CD4-positive, alpha-beta T cell (primary cell): ENCODE results near the gene MIS18A. TPM values are rescaled to one million over a fixed set of nuclear protein-coding genes. Genes with fewer than 3 reads are reported as not detected.

Experiments used
- ATAC-seq: fragments of 200-7000 bp; cut with Tn5 transposase; one replicate; pipeline ENCODE4 v1.10.0; 2022; ENCODE audit warnings: mild to moderate bottlenecking; ENCODE audit not compliant: poor library complexity
- CTCF ChIA-PET: fragments of 350-600 bp; sonication (Branson Sonifier 250); formaldehyde crosslinking; loops from one replicate; lab custom pipeline; 2021; ENCODE audit warnings: antibody characterized with exemption, inconsistent platforms; lab: Charles Lee
- POLR2A ChIA-PET: fragments of 350-600 bp; sonication (Branson Sonifier 250); formaldehyde crosslinking; loops from one replicate; lab custom pipeline; 2021; ENCODE audit warnings: antibody characterized with exemption, inconsistent platforms; lab: Charles Lee
- DNase-seq, 14 experiments: peaks; one replicate each; pipeline ENCODE4 v3.0.0-alpha.2; 2013 to 2020; ENCODE audit warnings: mixed read lengths in 2 of 14
- H3K27ac ChIP-seq, 2 donors: one replicate each; pipeline versions ENCODE4 v1.5.1 to v1.7.0; 2013; ENCODE audit warnings: low read length in 2 of 2, low read depth in 1 of 2, mild to moderate bottlenecking in 1 of 2
- H3K27me3 ChIP-seq, 2 experiments: 1 replicate in 1 of 2; 2 replicates in 1 of 2; pipeline versions ENCODE4 v1.6.1 to v1.7.0; 2013; ENCODE audit warnings: low read length in 2 of 2, control low read depth in 1 of 2, mild to moderate bottlenecking in 1 of 2, moderate library complexity in 1 of 2; ENCODE audit not compliant: insufficient read depth in 2 of 2, control insufficient read depth in 1 of 2
- H3K36me3 ChIP-seq: one replicate; pipeline ENCODE4 v1.6.1; 2013; ENCODE audit warnings: low read length, control low read depth; ENCODE audit not compliant: insufficient read depth
- H3K4me1 ChIP-seq: one replicate; pipeline ENCODE4 v1.6.1; 2013; ENCODE audit warnings: low read length, control low read depth; ENCODE audit not compliant: insufficient read depth
- H3K4me3 ChIP-seq: one replicate; pipeline ENCODE4 v1.5.1; 2013; ENCODE audit warnings: mild to moderate bottlenecking, low read length, moderate library complexity
- H3K9me3 ChIP-seq, 2 experiments: 1 replicate in 1 of 2; 2 replicates in 1 of 2; pipeline versions ENCODE4 v1.6.1 to v1.7.0; 2013; ENCODE audit warnings: low read length in 2 of 2, mild to moderate bottlenecking in 2 of 2, control low read depth in 1 of 2, moderate library complexity in 1 of 2; ENCODE audit not compliant: control insufficient read depth in 1 of 2, insufficient read depth in 1 of 2
- H3K27ac Mint-ChIP-seq: one replicate; pipeline ENCODE4 v1.8.0; 2020; ENCODE audit warnings: mixed read lengths
- H3K27me3 Mint-ChIP-seq: one replicate; pipeline ENCODE4 v1.8.0; 2021; ENCODE audit warnings: mixed read lengths
- H3K36me3 Mint-ChIP-seq: one replicate; pipeline ENCODE4 v1.8.0; 2021; ENCODE audit warnings: low read depth, mixed read lengths
- H3K4me1 Mint-ChIP-seq: one replicate; pipeline ENCODE4 v1.8.0; 2021; ENCODE audit warnings: low read depth, mixed read lengths
- H3K4me3 Mint-ChIP-seq: one replicate; pipeline ENCODE4 v1.8.0; 2020; ENCODE audit warnings: mild to moderate bottlenecking, mixed read lengths
- H3K9me3 Mint-ChIP-seq: one replicate; pipeline ENCODE4 v1.8.0; 2020; ENCODE audit warnings: mixed read lengths
- intact Hi-C, 2 experiments: fragments of 100-400 bp; cut with DNase I in 1 of 2; cut with micrococcal nuclease in 1 of 2; formaldehyde crosslinking; loops; one replicate each; pipeline versions ENCODE4 v1.15.1 to v1.9.0; 2023 to 2025; cut with DNase I, micrococcal nuclease
- total RNA-seq, 174 experiments: library from RNA in 2 of 174; stranded (reverse) in 2 of 174; gene quantifications; one replicate each; pipeline ENCODE4 v1.2.3 and lab custom pipeline; 2021 to 2026
- TF ChIP-seq, protein P1 (sequence below): fragments of 200-600 bp; IDR thresholded peaks from one replicate; pipeline ENCODE4 v1.8.0; 2022; ENCODE audit warnings: antibody characterized with exemption, mild to moderate bottlenecking

The MIS18A gene
- total RNA-seq, 2 experiments from 2014 or later = 2.7 to 3.0 TPM

DNA sequence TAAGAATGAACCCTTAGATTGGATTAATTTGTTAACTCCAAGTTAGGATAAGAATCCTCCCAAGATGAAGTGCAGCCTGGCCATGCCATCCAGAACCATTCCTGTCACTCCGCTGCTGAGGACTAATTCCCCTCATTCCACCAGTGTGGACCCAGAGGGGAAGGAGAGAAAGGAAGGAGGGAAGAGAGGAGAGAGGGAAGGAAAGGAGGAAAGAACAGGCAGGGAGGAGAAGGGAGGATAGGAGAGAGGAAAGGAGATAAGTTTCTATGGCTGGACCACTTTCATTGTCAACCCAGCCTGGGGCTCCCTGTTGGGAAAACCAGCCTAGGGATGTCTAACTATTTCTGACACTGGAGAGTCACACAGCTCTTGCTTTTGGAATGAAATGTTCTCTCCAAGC lies 24.5 kb upstream of the MIS18A start:
- CTCF ChIA-PET = no interaction called here

DNA sequence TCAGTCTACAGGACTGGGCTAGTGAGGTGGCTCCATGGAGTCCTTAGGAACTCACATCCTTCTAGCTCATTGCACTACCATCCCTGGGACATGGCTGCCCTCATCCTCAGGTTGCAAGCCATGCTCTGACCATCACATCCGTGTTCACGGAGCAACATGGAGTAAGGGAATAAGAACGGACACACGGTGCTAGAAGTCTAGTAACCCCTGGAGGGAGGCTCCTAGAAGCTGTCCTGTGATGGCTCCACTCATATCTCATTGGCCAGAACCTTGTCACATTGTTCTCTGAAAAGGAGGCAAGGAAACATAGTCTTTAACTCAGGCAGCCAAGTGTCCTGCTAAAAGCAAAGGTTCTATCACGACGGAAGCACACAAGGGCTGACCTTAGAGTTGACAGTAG lies 23.7 kb upstream of the MIS18A start:
- Histone ChIP-seq H3K27ac (no peak overlapping the region), H3K27me3 (no peaks in the 10 kb centered on the region), H3K36me3 (no peaks in the 10 kb centered on the region), H3K9me3 (no peaks in the 10 kb centered on the region), H3K4me1 (no peaks in the 10 kb centered on the region), H3K4me3 (no peak overlapping the region)
- TF ChIP-seq, protein P1, sequence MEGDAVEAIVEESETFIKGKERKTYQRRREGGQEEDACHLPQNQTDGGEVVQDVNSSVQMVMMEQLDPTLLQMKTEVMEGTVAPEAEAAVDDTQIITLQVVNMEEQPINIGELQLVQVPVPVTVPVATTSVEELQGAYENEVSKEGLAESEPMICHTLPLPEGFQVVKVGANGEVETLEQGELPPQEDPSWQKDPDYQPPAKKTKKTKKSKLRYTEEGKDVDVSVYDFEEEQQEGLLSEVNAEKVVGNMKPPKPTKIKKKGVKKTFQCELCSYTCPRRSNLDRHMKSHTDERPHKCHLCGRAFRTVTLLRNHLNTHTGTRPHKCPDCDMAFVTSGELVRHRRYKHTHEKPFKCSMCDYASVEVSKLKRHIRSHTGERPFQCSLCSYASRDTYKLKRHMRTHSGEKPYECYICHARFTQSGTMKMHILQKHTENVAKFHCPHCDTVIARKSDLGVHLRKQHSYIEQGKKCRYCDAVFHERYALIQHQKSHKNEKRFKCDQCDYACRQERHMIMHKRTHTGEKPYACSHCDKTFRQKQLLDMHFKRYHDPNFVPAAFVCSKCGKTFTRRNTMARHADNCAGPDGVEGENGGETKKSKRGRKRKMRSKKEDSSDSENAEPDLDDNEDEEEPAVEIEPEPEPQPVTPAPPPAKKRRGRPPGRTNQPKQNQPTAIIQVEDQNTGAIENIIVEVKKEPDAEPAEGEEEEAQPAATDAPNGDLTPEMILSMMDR = no peak
- no peak overlapping the region for H3K27ac Mint-ChIP-seq
- intact Hi-C loops = no loop called here
- no peaks in the 10 kb centered on the region for H3K27me3 Mint-ChIP-seq
- ChIA-PET CTCF (no interaction called here), POLR2A (no interaction called here)
- ATAC-seq (no peak), DNase-seq (no peak)
- H3K4me1 Mint-ChIP-seq = no peaks in the 10 kb centered on the region
- no peaks in the 10 kb centered on the region for H3K9me3 Mint-ChIP-seq
- peaks cover 5% of the 10 kb centered on the region for H3K36me3 Mint-ChIP-seq
- H3K4me3 Mint-ChIP-seq = no peak overlapping the region

More for the DNA sequence above, 24.5 kb upstream of the MIS18A start:
- Mint-ChIP-seq H3K4me1 (no peaks in the 10 kb centered on the region), H3K27me3 (no peaks in the 10 kb centered on the region), H3K36me3 (peaks cover 5% of the 10 kb centered on the region), H3K9me3 (no peaks in the 10 kb centered on the region), H3K27ac (no peak overlapping the region), H3K4me3 (no peak overlapping the region)
- DNase-seq = no peak
- H3K27ac ChIP-seq = no peak overlapping the region
- intact Hi-C loops = no loop called here
- H3K27me3 ChIP-seq = no peaks in the 10 kb centered on the region
- no peaks in the 10 kb centered on the region for H3K9me3 ChIP-seq
- ATAC-seq = no peak
- POLR2A ChIA-PET = no interaction called here
- H3K4me3 ChIP-seq = no peak overlapping the region
- TF ChIP-seq, protein P1 = no peak
- H3K36me3 ChIP-seq = no peaks in the 10 kb centered on the region
- H3K4me1 ChIP-seq = no peaks in the 10 kb centered on the region

DNA sequence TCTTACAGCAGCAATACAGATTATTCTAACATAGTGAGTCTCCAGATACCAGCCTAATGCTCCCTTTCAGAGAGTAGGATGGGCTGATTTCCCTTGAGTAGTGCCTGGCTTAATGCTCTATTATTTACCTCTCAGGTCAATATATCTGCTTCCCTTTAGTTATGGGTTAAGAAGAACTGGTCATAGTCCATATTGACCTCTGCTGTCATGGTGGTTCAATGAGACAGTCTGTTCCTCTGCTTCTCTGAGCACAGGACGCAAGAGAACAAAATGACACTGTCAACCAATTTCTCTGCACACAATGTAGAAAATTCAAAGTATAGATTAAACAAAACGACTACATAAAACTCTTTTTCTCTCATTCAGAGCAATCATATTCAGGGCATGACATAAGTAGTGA lies 22.7 kb upstream of the MIS18A start:
- H3K36me3 ChIP-seq = no peaks in the 10 kb centered on the region
- DNase-seq (no peak), ATAC-seq (no peak)
- H3K27me3 ChIP-seq = no peaks in the 10 kb centered on the region
- H3K27ac ChIP-seq = no peak overlapping the region
- Mint-ChIP-seq H3K4me3 (no peak overlapping the region), H3K36me3 (peaks cover 5% of the 10 kb centered on the region), H3K9me3 (no peaks in the 10 kb centered on the region), H3K27me3 (no peaks in the 10 kb centered on the region), H3K27ac (no peak overlapping the region), H3K4me1 (no peaks in the 10 kb centered on the region)
- ChIA-PET CTCF (no interaction called here), POLR2A (no interaction called here)
- TF ChIP-seq, protein P1 = no peak
- H3K4me3 ChIP-seq = no peak overlapping the region
- no peaks in the 10 kb centered on the region for H3K9me3 ChIP-seq
- intact Hi-C loops = no loop called here
- no peaks in the 10 kb centered on the region for H3K4me1 ChIP-seq
